H1 (cell line): Measurements from ENCODE around the gene TCEANC. TPM values are rescaled to one million over a fixed set of nuclear protein-coding genes. Genes with fewer than 3 reads are reported as not detected.

Source experiments
- CTCF ChIA-PET: fragments of 300-600 bp; sonication (Branson Sonifier 250); formaldehyde crosslinking; loops from one replicate; lab custom pipeline; 2021; ENCODE audit not compliant: partially characterized antibody; lab: Charles Lee
- POLR2A ChIA-PET: fragments of 300-600 bp; sonication (Branson Sonifier 250); formaldehyde crosslinking; loops from one replicate; lab custom pipeline; 2021; ENCODE audit warnings: inconsistent platforms; ENCODE audit not compliant: partially characterized antibody; lab: Charles Lee
- DNase-seq, 2 experiments: peaks; one replicate each; pipeline versions ENCODE4 v3.0.0 to v3.0.0-alpha.2; 2010 to 2022; ENCODE audit warnings: low spot score in 2 of 2, low read depth in 1 of 2, mixed read lengths in 1 of 2
- FAIRE-seq: peaks from 2 replicates; lab custom pipeline; 2011; peaks lifted over from hg19 to GRCh38; lab: Jason Lieb, UNC
- H2AFZ ChIP-seq: 2 replicates; pipeline ENCODE4 v1.8.1; 2012; ENCODE audit warnings: low read length, inconsistent platforms
- H2AK5ac ChIP-seq: 2 replicates; pipeline ENCODE4 v1.6.1; 2013; ENCODE audit warnings: low read depth, low read length
- H2BK120ac ChIP-seq: replicated peaks from 2 replicates; pipeline ENCODE3; 2013; ENCODE audit warnings: low read depth, low read length, inconsistent platforms
- H2BK12ac ChIP-seq: 2 replicates; pipeline ENCODE4 v1.6.1; 2013; ENCODE audit warnings: low read depth, low read length
- H2BK15ac ChIP-seq: 2 replicates; pipeline ENCODE4 v1.6.1; 2013; ENCODE audit warnings: low read length
- H2BK20ac ChIP-seq: 2 replicates; pipeline ENCODE4 v1.6.1; 2013; ENCODE audit warnings: low read length
- H2BK5ac ChIP-seq: 2 replicates; pipeline ENCODE4 v1.6.1; 2013; ENCODE audit warnings: low read depth, low read length
- H3K14ac ChIP-seq: 2 replicates; pipeline ENCODE4 v1.6.1; 2013; ENCODE audit warnings: inconsistent platforms; ENCODE audit not compliant: insufficient read length
- H3K18ac ChIP-seq: 2 replicates; pipeline ENCODE4 v1.6.1; 2013; ENCODE audit warnings: low read length; ENCODE audit errors: extremely low read depth
- H3K23ac ChIP-seq: 2 replicates; pipeline ENCODE4 v1.6.1; 2013; ENCODE audit warnings: inconsistent platforms; ENCODE audit not compliant: insufficient read length
- H3K23me2 ChIP-seq: 2 replicates; pipeline ENCODE4 v1.6.1; 2013; ENCODE audit warnings: low read depth, low read length
- H3K27ac ChIP-seq: 2 replicates; pipeline ENCODE4 v1.6.1; 2011; ENCODE audit warnings: low read depth, low read length, inconsistent platforms
- H3K27me3 ChIP-seq, 4 experiments: replicated peaks in 1 of 4; 1 replicate in 1 of 4; 2 replicates in 3 of 4; pipeline versions ENCODE4 v1.6.1 to v1.8.1; 2011 to 2013; ENCODE audit warnings: low read length in 3 of 4, mild to moderate bottlenecking in 3 of 4, inconsistent platforms in 2 of 4, mixed read lengths in 2 of 4, moderate library complexity in 1 of 4; ENCODE audit not compliant: control insufficient read depth in 3 of 4, insufficient read depth in 3 of 4; ENCODE audit errors: extremely low read depth in 1 of 4
- H3K36me3 ChIP-seq, 4 experiments: 2 replicates each; pipeline versions ENCODE4 v1.6.1 to v1.8.1; 2011 to 2013; ENCODE audit warnings: mild to moderate bottlenecking in 4 of 4, low read length in 3 of 4, moderate library complexity in 2 of 4, control low read depth in 1 of 4, inconsistent platforms in 1 of 4; ENCODE audit not compliant: insufficient read depth in 4 of 4, control insufficient read depth in 2 of 4
- H3K4ac ChIP-seq: replicated peaks from 2 replicates; pipeline ENCODE3; 2013; ENCODE audit warnings: low read length, low read depth, mixed read lengths, inconsistent platforms; ENCODE audit not compliant: insufficient read length
- H3K4me1 ChIP-seq, 4 experiments: replicated peaks in 1 of 4; 1 replicate in 1 of 4; 2 replicates in 3 of 4; pipeline versions ENCODE4 v1.6.1 to v1.8.1; 2011 to 2013; ENCODE audit warnings: low read length in 3 of 4, inconsistent platforms in 2 of 4, mixed read lengths in 1 of 4; ENCODE audit not compliant: insufficient read depth in 4 of 4, control insufficient read depth in 3 of 4
- H3K4me2 ChIP-seq, 2 experiments: 2 replicates each; pipeline versions ENCODE4 v1.6.1 to v1.8.1; 2011 to 2013; ENCODE audit warnings: low read depth in 2 of 2, low read length in 2 of 2, control low read depth in 1 of 2, inconsistent platforms in 1 of 2, mild to moderate bottlenecking in 1 of 2; ENCODE audit not compliant: insufficient read depth in 1 of 2
- H3K4me3 ChIP-seq, 4 experiments: fragments of 200-600, 300-600 bp in 1 of 4; sonication (generic), shearing (Covaris generic), sonication (Bioruptor Twin) in 1 of 4; 2 replicates each; pipeline versions ENCODE4 v1.5.1 to v1.8.1; 2011 to 2016; ENCODE audit warnings: low read length in 4 of 4, low read depth in 3 of 4, control low read depth in 2 of 4, inconsistent platforms in 2 of 4, mild to moderate bottlenecking in 2 of 4, mixed read lengths in 1 of 4, moderate library complexity in 1 of 4; ENCODE audit not compliant: insufficient read depth in 2 of 4; ENCODE audit errors: extremely low read depth in 1 of 4
- H3K56ac ChIP-seq: replicated peaks from 2 replicates; pipeline ENCODE3; 2013; ENCODE audit warnings: low read depth, mild to moderate bottlenecking, mixed read lengths, low read length, inconsistent platforms; ENCODE audit not compliant: insufficient read length
- H3K79me1 ChIP-seq: 2 replicates; pipeline ENCODE4 v1.6.1; 2013; ENCODE audit warnings: low read depth, low read length, control low read depth
- H3K79me2 ChIP-seq, 2 experiments: 2 replicates each; pipeline versions ENCODE4 v1.6.1 to v1.8.1; 2012 to 2013; ENCODE audit warnings: low read length in 2 of 2, mild to moderate bottlenecking in 2 of 2, inconsistent platforms in 1 of 2; ENCODE audit not compliant: insufficient read depth in 2 of 2, control insufficient read depth in 1 of 2
- H3K9ac ChIP-seq, 4 experiments: replicated peaks in 1 of 4; 1 replicate in 1 of 4; 2 replicates in 3 of 4; pipeline versions ENCODE4 v1.6.1 to v1.8.1; 2011 to 2013; ENCODE audit warnings: low read depth in 3 of 4, low read length in 3 of 4, control low read depth in 2 of 4, mild to moderate bottlenecking in 2 of 4, moderate library complexity in 2 of 4, inconsistent platforms in 1 of 4; ENCODE audit errors: extremely low read depth in 1 of 4
- H3K9me3 ChIP-seq, 2 experiments: 2 replicates each; pipeline versions ENCODE4 v1.6.1 to v1.8.1; 2012 to 2013; ENCODE audit warnings: mild to moderate bottlenecking in 2 of 2, moderate library complexity in 2 of 2, control low read depth in 1 of 2, inconsistent platforms in 1 of 2, low read depth in 1 of 2, low read length in 1 of 2, mixed read lengths in 1 of 2; ENCODE audit not compliant: insufficient read depth in 2 of 2
- H4K20me1 ChIP-seq, 2 experiments: replicated peaks in 1 of 2; 2 replicates each; pipeline versions ENCODE3 to v1.8.1; 2011 to 2013; ENCODE audit warnings: inconsistent platforms in 2 of 2, low read length in 2 of 2, mild to moderate bottlenecking in 1 of 2; ENCODE audit not compliant: insufficient read depth in 2 of 2, control insufficient read depth in 1 of 2
- H4K5ac ChIP-seq: 2 replicates; pipeline ENCODE4 v1.6.1; 2013; ENCODE audit warnings: low read length, low read depth, mixed read lengths, inconsistent platforms; ENCODE audit not compliant: insufficient read length
- H4K8ac ChIP-seq: 2 replicates; pipeline ENCODE4 v1.8.0; 2013; ENCODE audit warnings: mild to moderate bottlenecking, moderate library complexity, low read length, inconsistent platforms; ENCODE audit not compliant: insufficient read depth; ENCODE audit errors: extremely low read depth
- H4K91ac ChIP-seq: replicated peaks from 2 replicates; pipeline ENCODE3; 2013; ENCODE audit warnings: low read length, mixed read lengths, inconsistent platforms; ENCODE audit not compliant: insufficient read length
- CHD2 ChIP-seq: IDR thresholded peaks from 2 replicates; pipeline ENCODE4 v1.6.1; 2012; ENCODE audit warnings: low read length, improper control_type of control experiment
- CTBP2 ChIP-seq: IDR thresholded peaks from 2 replicates; pipeline ENCODE4 v1.7.0; 2011; ENCODE audit warnings: borderline replicate concordance, mild to moderate bottlenecking, moderate library complexity, mixed read lengths, low read length; ENCODE audit not compliant: insufficient read depth, insufficient read length
- NANOG ChIP-seq: IDR thresholded peaks from 2 replicates; pipeline ENCODE4 v1.6.1; 2011; ENCODE audit warnings: low read length, low read depth, mild to moderate bottlenecking, inconsistent platforms; ENCODE audit not compliant: insufficient read depth, poor library complexity, severe bottlenecking
- RAD21 ChIP-seq, 2 experiments: IDR thresholded peaks in 1 of 2; conservative IDR thresholded peaks in 1 of 2; 2 replicates each; pipeline ENCODE4 v1.6.1; 2011; ENCODE audit warnings: low read depth in 2 of 2, low read length in 2 of 2, improper control_type of control experiment in 1 of 2, inconsistent platforms in 1 of 2, mild to moderate bottlenecking in 1 of 2, moderate library complexity in 1 of 2
- SIN3A ChIP-seq, 2 experiments: IDR thresholded peaks in 1 of 2; conservative IDR thresholded peaks in 1 of 2; 2 replicates each; pipeline ENCODE4 v1.6.1; 2011 to 2012; ENCODE audit warnings: low read length in 2 of 2, improper control_type of control experiment in 1 of 2, low read depth in 1 of 2, mild to moderate bottlenecking in 1 of 2
- TBP ChIP-seq: IDR thresholded peaks from 2 replicates; pipeline ENCODE4 v1.6.1; 2011; ENCODE audit warnings: low read depth, low read length, improper control_type of control experiment
- WGBS, 2 experiments: shearing (Covaris generic) in 1 of 2; methylation state at CpG; one replicate each; pipeline versions ENCODE4 v1.1.6 to v1.1.7; 2013 to 2015; ENCODE audit warnings: low lambda C conversion rate in 2 of 2, mixed read lengths in 2 of 2, inconsistent platforms in 1 of 2, low coverage in 1 of 2, missing lambda C conversion rate in 1 of 2; ENCODE audit not compliant: insufficient replicate concordance in 2 of 2, insufficient coverage in 1 of 2, insufficient read length in 1 of 2; ENCODE audit errors: extremely low coverage in 1 of 2, missing lambda C conversion rate in 1 of 2; 5-methylcytosine and 5-hydroxymethylcytosine counted together
- polyA plus RNA-seq, 7 experiments: library from polyadenylated mRNA; depleted of rRNA in 3 of 7; stranded (reverse) in 5 of 7; unstranded in 2 of 7; fragments of >200 nt in 5 of 7; fragments of 200-250 nt in 2 of 7; gene quantifications; 1 replicate in 5 of 7; 2 replicates in 1 of 7; 4 replicates in 1 of 7; pipeline versions ENCODE4 v1.2.1 to v1.2.3, GENCODE V29; 2011 to 2013; ENCODE audit warnings: missing spikeins in 2 of 7, mixed read lengths in 2 of 7
- total RNA-seq: library from RNA; stranded (reverse); fragmentation: NEBNext Ultra II Directional; extraction: Animal tissue kit (Norgen Biotek cat#: 25700); gene quantifications from 2 replicates; pipeline ENCODE4 v1.2.1, GENCODE V29; 2021
- TF ChIP-seq, protein P1 (sequence below): IDR thresholded peaks from 2 replicates; pipeline ENCODE4 v1.6.1; 2011; ENCODE audit warnings: low read length, improper control_type of control experiment
- TF ChIP-seq, protein P2 (sequence below): IDR thresholded peaks from 2 replicates; pipeline ENCODE4 v1.6.1; 2012; ENCODE audit warnings: low read length, inconsistent platforms

The TCEANC gene
- total and polyA plus RNA-seq, 2 of the 8 experiments (the other 6 are each of a cell fraction or from before 2014, with no cell fraction given) = 0.88 to 2.0 TPM

DNA sequence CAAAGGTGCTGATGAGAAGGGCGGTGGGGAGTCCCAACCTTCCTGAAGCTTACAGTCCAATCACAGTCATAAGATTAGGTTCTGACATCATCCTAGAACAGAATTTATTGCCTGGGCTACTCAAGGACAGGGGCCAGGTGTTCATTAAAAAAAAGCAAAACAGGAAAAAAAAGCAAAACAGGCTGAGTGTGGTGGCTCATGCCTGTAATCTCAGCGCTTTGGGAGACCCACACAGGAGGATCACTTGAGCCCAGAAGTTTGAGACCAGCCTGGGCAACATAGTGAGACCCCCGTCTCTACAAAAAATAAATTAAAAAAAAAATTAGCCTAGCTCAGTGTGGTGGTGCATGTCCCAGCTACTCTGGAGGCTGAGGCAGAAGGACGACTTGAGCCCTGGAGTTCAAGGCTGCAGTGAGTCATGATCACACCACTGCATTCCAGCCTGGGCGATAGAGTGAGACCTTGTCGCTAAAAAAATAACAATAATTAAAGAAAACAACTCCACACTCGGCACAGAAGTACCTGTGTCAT is 39.0 kb downstream of the TCEANC start:
- Histone ChIP-seq H4K5ac (no peak overlapping the region), H2AFZ (no peak overlapping the region), H3K27me3 (peaks cover 0 to 2% (median 0%) of the 10 kb centered on the region in 4 experiments; a peak in 2 of 7 replicates), H2BK5ac (no peak overlapping the region), H3K9me3 (no peaks in the 10 kb centered on the region), H3K4ac (no peak overlapping the region), H3K4me2 (no peak overlapping the region; a peak in 1 of 4 replicates), H3K79me1 (no peaks in the 10 kb centered on the region; the same call in 1 of the 2 replicates), H2BK15ac (no peak overlapping the region), H3K56ac (no peak overlapping the region), H3K4me1 (peaks cover 0 to 7% (median 3%) of the 10 kb centered on the region in 4 experiments; a peak in 4 of 7 replicates), H4K20me1 (peaks cover 0 to 14% of the 10 kb centered on the region in 2 experiments), H3K79me2 (peaks cover 4 to 73% of the 10 kb centered on the region in 2 experiments), H3K18ac (no peak overlapping the region), H2BK120ac (no peak overlapping the region), H4K91ac (no peak overlapping the region), H3K23ac (no peak overlapping the region), H3K36me3 (no peaks in the 10 kb centered on the region; a peak in 1 of 8 replicates), H2BK20ac (no peak overlapping the region), H3K23me2 (peaks cover 4% of the 10 kb centered on the region; the same call in 1 of the 2 replicates), H3K14ac (no peak overlapping the region), H2AK5ac (no peak overlapping the region), H3K9ac (no peak overlapping the region), H4K8ac (no peak overlapping the region), H3K4me3 (no peak overlapping the region), H3K27ac (no peak overlapping the region), H2BK12ac (no peak overlapping the region)
- ChIA-PET CTCF (interaction anchor here (1.5 kb wide), 1 partner anchor 34 kb away, joined by 4 read pairs; no protein-coding TSS in a partner anchor), POLR2A (no interaction called here)
- no peak for FAIRE-seq
- no peak for DNase-seq
- WGBS, 2 experiments = 87% methylated on average over 6 of the region's 7 CpGs; no CpG with 5 or more reads in 1 of the 2 experiments
- TF ChIP-seq RAD21 (IDR thresholded peaks at IDR 0.05 in 1 of 2, conservative IDR thresholded peaks at IDR 0.05 in 1 of 2; ENCODE audit: low read depth in 2 of 2, low read length in 2 of 2) = no peak
- TF ChIP-seq, protein P1, sequence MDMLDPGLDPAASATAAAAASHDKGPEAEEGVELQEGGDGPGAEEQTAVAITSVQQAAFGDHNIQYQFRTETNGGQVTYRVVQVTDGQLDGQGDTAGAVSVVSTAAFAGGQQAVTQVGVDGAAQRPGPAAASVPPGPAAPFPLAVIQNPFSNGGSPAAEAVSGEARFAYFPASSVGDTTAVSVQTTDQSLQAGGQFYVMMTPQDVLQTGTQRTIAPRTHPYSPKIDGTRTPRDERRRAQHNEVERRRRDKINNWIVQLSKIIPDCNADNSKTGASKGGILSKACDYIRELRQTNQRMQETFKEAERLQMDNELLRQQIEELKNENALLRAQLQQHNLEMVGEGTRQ = no peak
- no peak for TF ChIP-seq SIN3A (conservative IDR thresholded peaks at IDR 0.05 in 1 of 2, IDR thresholded peaks at IDR 0.05 in 1 of 2; ENCODE audit: low read depth in 1 of 2, low read length in 2 of 2)
- TF ChIP-seq TBP = no peak
- TF ChIP-seq, protein P2, sequence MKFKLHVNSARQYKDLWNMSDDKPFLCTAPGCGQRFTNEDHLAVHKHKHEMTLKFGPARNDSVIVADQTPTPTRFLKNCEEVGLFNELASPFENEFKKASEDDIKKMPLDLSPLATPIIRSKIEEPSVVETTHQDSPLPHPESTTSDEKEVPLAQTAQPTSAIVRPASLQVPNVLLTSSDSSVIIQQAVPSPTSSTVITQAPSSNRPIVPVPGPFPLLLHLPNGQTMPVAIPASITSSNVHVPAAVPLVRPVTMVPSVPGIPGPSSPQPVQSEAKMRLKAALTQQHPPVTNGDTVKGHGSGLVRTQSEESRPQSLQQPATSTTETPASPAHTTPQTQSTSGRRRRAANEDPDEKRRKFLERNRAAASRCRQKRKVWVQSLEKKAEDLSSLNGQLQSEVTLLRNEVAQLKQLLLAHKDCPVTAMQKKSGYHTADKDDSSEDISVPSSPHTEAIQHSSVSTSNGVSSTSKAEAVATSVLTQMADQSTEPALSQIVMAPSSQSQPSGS = no peak
- TF ChIP-seq CTBP2 = no peak
- no peak for TF ChIP-seq CHD2
- TF ChIP-seq NANOG = no peak
